Endothelial cell (in vitro differentiated cells): ENCODE results near the gene CLEC20A. TPM values are rescaled to one million over a fixed set of nuclear protein-coding genes. Genes with fewer than 3 reads are reported as not detected.

Experiments used
- DNase-seq: peaks from one replicate; pipeline ENCODE4 v3.0.0; 2021; ENCODE audit warnings: low spot score
- H3K27ac Mint-ChIP-seq: one replicate; pipeline ENCODE4 v1.8.0; 2021; ENCODE audit warnings: mixed read lengths, inconsistent platforms; ENCODE audit not compliant: unreplicated experiment
- H3K27me3 Mint-ChIP-seq: one replicate; pipeline ENCODE4 v1.8.0; 2021; ENCODE audit warnings: mild to moderate bottlenecking, moderate library complexity, mixed read lengths, inconsistent platforms; ENCODE audit not compliant: unreplicated experiment
- H3K36me3 Mint-ChIP-seq: one replicate; pipeline ENCODE4 v1.8.0; 2021; ENCODE audit warnings: mild to moderate bottlenecking, low read depth, mixed read lengths, inconsistent platforms; ENCODE audit not compliant: unreplicated experiment
- H3K4me1 Mint-ChIP-seq: one replicate; pipeline ENCODE4 v1.8.0; 2021; ENCODE audit warnings: mild to moderate bottlenecking, mixed read lengths, inconsistent platforms; ENCODE audit not compliant: unreplicated experiment
- H3K4me3 Mint-ChIP-seq: one replicate; pipeline ENCODE4 v1.8.0; 2021; ENCODE audit warnings: mild to moderate bottlenecking, mixed read lengths, inconsistent platforms; ENCODE audit not compliant: unreplicated experiment
- H3K9me3 Mint-ChIP-seq: one replicate; pipeline ENCODE4 v1.8.0; 2021; ENCODE audit warnings: mixed read lengths, inconsistent platforms; ENCODE audit not compliant: unreplicated experiment
- CTCF ChIP-seq: fragments of 200-600 bp; sonication (generic); IDR thresholded peaks from one replicate; pipeline ENCODE4 v1.5.0; 2021; ENCODE audit warnings: antibody characterized with exemption; ENCODE audit not compliant: unreplicated experiment
- total RNA-seq: library from RNA; stranded (reverse); fragmentation: NEBNext Ultra II Directional; extraction: Animal tissue kit (Norgen Biotek cat#: 25700); gene quantifications from one replicate; pipeline ENCODE4 v1.2.1, GENCODE V29; 2021; ENCODE audit not compliant: unreplicated experiment

CLEC20A gene
- total RNA-seq, 1 donor from 2014 or later = not detected

DNA sequence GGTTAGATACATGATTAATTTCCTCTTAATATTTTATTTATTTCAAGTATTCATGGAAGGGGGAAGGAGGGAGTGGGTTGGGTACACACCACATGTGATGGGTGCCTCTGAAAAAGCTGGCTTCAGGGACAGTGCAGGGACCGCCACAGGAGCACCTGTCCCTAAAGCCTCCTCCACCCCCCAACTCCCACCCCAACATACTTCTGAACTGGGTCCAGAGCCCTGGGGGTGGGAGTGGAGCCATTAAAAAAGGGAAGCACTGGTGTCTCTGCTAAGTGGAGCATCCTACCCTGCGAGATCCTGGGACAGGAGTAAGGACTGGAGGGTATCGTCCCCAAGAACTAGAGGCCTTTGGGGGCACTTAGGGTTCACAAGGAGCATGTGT lies 5.6 kb upstream of the CLEC20A start:
- Mint-ChIP-seq H3K27ac (no peak overlapping the region), H3K27me3 (peaks cover 6% of the 10 kb centered on the region), H3K4me1 (peaks cover 25% of the 10 kb centered on the region), H3K36me3 (no peaks in the 10 kb centered on the region), H3K4me3 (no peak overlapping the region), H3K9me3 (no peaks in the 10 kb centered on the region)
- TF ChIP-seq CTCF = no peak
- DNase-seq = no peak

- H3K4me1 Mint-ChIP-seq = peaks cover 25% of the 10 kb centered on the region
These were observed 5.1 kb upstream of the CLEC20A start for GRCh38 chr1:178501705-178502329.

GRCh38 chr1:178500936-178501554 lies 4.3 kb upstream of the CLEC20A start:
- Mint-ChIP-seq H3K9me3 (no peaks in the 10 kb centered on the region), H3K36me3 (no peaks in the 10 kb centered on the region), H3K4me3 (peak overlapping the region; percentile 38), H3K27me3 (peaks cover 10% of the 10 kb centered on the region), H3K27ac (no peak overlapping the region), H3K4me1 (peaks cover 25% of the 10 kb centered on the region)
- DNase-seq = no peak
- no peak for TF ChIP-seq CTCF

More at GRCh38 chr1:178501705-178502329, 5.1 kb upstream of the CLEC20A start:
- DNase-seq = peak; percentile 86
- Mint-ChIP-seq H3K36me3 (no peaks in the 10 kb centered on the region), H3K27me3 (peaks cover 6% of the 10 kb centered on the region), H3K9me3 (no peaks in the 10 kb centered on the region), H3K4me3 (no peak overlapping the region), H3K27ac (no peak overlapping the region)
- peak; percentile 90 for TF ChIP-seq CTCF

GRCh38 chr1:178500091-178500770 lies 3.5 kb upstream of the CLEC20A start:
- H3K27me3 Mint-ChIP-seq = peaks cover 10% of the 10 kb centered on the region
- H3K27ac Mint-ChIP-seq = peak overlapping the region; percentile 55
- H3K36me3 Mint-ChIP-seq = no peaks in the 10 kb centered on the region
- TF ChIP-seq CTCF = peak; percentile 60
- peaks cover 28% of the 10 kb centered on the region for H3K4me1 Mint-ChIP-seq
- H3K9me3 Mint-ChIP-seq = no peaks in the 10 kb centered on the region
- DNase-seq = peak; percentile 46
- peak overlapping the region; percentile 38 for H3K4me3 Mint-ChIP-seq
